ENCODE data around the gene VENTX.
"Not testable (repeated sequence)": the region's sequence is repeated elsewhere in the genome, so short reads cannot be mapped to it uniquely, and the experiment has no call there.

The VENTX gene

GRCh38 chr10:133254421-133255120, 16.9 kb downstream of the VENTX start:
- DNase-seq (ENCODE audit: low read depth): no peak

- no peak for DNase-seq (ENCODE audit: low read depth)
These were observed 17.7 kb downstream of the VENTX start for GRCh38 chr10:133255323-133255722.

- DNase-seq (ENCODE audit: low read depth): no peak
These were observed 19.9 kb downstream of the VENTX start for GRCh38 chr10:133257489-133258065.

GRCh38 chr10:133258066-133258817, 20.6 kb downstream of the VENTX start:
- no peak for DNase-seq (ENCODE audit: low read depth)

- peak; percentile 96 for DNase-seq (ENCODE audit: low read depth)
These were observed 21.4 kb downstream of the VENTX start for GRCh38 chr10:133258818-133259601.

- DNase-seq (ENCODE audit: low read depth): no peak
These were observed 21.9 kb downstream of the VENTX start for GRCh38 chr10:133259602-133259989.

GRCh38 chr10:133260895-133261725, 23.5 kb downstream of the VENTX start:
- no peak for DNase-seq (ENCODE audit: low read depth)

GRCh38 chr10:133261726-133262325, 24.2 kb downstream of the VENTX start:
- peak; percentile 30 for DNase-seq (ENCODE audit: low read depth)

GRCh38 chr10:133262696-133263095, 25.0 kb downstream of the VENTX start:
- no peak for DNase-seq (ENCODE audit: low read depth)

- no peak for DNase-seq (ENCODE audit: low read depth)
These were observed 26.0 kb downstream of the VENTX start for GRCh38 chr10:133263674-133264073.

- no peak for DNase-seq (ENCODE audit: low read depth)
These were observed 26.8 kb downstream of the VENTX start for GRCh38 chr10:133264461-133264860.

GRCh38 chr10:133265052-133265451, 27.4 kb downstream of the VENTX start:
- DNase-seq (ENCODE audit: low read depth): not testable (repeated sequence)

GRCh38 chr10:133266056-133266795, 28.6 kb downstream of the VENTX start:
- no peak for DNase-seq (ENCODE audit: low read depth)

- DNase-seq (ENCODE audit: low read depth): no peak
These were observed 29.6 kb downstream of the VENTX start for GRCh38 chr10:133267293-133267692.

GRCh38 chr10:133267829-133268228, 30.2 kb downstream of the VENTX start:
- no peak for DNase-seq (ENCODE audit: low read depth)

GRCh38 chr10:133268532-133268931, 30.9 kb downstream of the VENTX start:
- no peak for DNase-seq (ENCODE audit: low read depth)

GRCh38 chr10:133269367-133269766, 31.7 kb downstream of the VENTX start:
- DNase-seq (ENCODE audit: low read depth): no peak

- DNase-seq (ENCODE audit: low read depth): no peak
These were observed 32.5 kb downstream of the VENTX start for GRCh38 chr10:133270204-133270603.

GRCh38 chr10:133270773-133271297, 33.2 kb downstream of the VENTX start:
- DNase-seq (ENCODE audit: low read depth): no peak
